K562 (cell line): ENCODE results near the gene PDE6G. TPM values are rescaled to one million over a fixed set of nuclear protein-coding genes. Genes with fewer than 3 reads are reported as not detected.

Experiments used
- ATAC-seq: fragments of 200-7000 bp; cut with Tn5 transposase; 3 replicates; pipeline ENCODE4 v1.9.1; 2020; ENCODE audit warnings: moderate library complexity
- BruUV-seq: library from RNA; stranded (reverse); fragments of 400-500 nt; replicated peaks from 2 replicates; lab custom pipeline; 2021; lab: Mats Ljungman, UMichigan
- CTCF ChIA-PET: fragments of 300-600 bp; formaldehyde crosslinking; extraction: SDS; loops from one replicate; lab custom pipeline; 2021; ENCODE audit warnings: low intra/inter-chr PET ratio; lab: Yijun Ruan, JAX
- POLR2A ChIA-PET: fragments of 300-600, 350-650 bp; sonication (Branson Sonifier 250); formaldehyde crosslinking; extraction: SDS; loops from one replicate; lab custom pipeline; 2021; ENCODE audit warnings: antibody characterized with exemption, inconsistent platforms; lab: Yijun Ruan, JAX
- DNase-seq, 4 experiments: peaks; one replicate each; pipeline versions ENCODE4 v3.0.0 to v3.0.0-alpha.2; 2011 to 2018; ENCODE audit warnings: low spot score in 3 of 4, mixed read lengths in 3 of 4; ENCODE audit errors: extremely low read depth in 1 of 4
- FAIRE-seq: peaks from 2 replicates; lab custom pipeline; 2011; peaks lifted over from hg19 to GRCh38; lab: Jason Lieb, UNC
- H2AFZ ChIP-seq: 2 replicates; pipeline ENCODE4 v1.6.0; 2011; ENCODE audit warnings: low read depth, low read length, control low read depth, inconsistent platforms
- H3K27ac ChIP-seq: fragments of 200-600 bp; 3 replicates; pipeline ENCODE4 v1.8.0; 2011; ENCODE audit warnings: low read depth, mild to moderate bottlenecking, control low read depth, inconsistent platforms, low read length, moderate library complexity, mixed read lengths; ENCODE audit errors: extremely low read depth
- H3K27me3 ChIP-seq, 2 experiments: fragments of 300-600 bp in 1 of 2; 2 replicates in 1 of 2; 3 replicates in 1 of 2; pipeline versions ENCODE4 v1.6.0 to v1.8.0; 2011; ENCODE audit warnings: inconsistent platforms in 2 of 2, low read length in 2 of 2, mild to moderate bottlenecking in 1 of 2, mixed read lengths in 1 of 2, moderate library complexity in 1 of 2; ENCODE audit not compliant: control insufficient read depth in 2 of 2, insufficient read depth in 2 of 2
- H3K36me3 ChIP-seq: fragments of 300-600 bp; 3 replicates; pipeline ENCODE4 v1.8.0; 2011; ENCODE audit warnings: mild to moderate bottlenecking, low read length, inconsistent platforms; ENCODE audit not compliant: control insufficient read depth, insufficient read depth
- H3K4me1 ChIP-seq, 2 experiments: fragments of 200-600 bp in 1 of 2; replicated peaks in 1 of 2; 2 replicates in 1 of 2; 3 replicates in 1 of 2; pipeline versions ENCODE4 v1.5.1 to v1.8.0; 2011; ENCODE audit warnings: inconsistent platforms in 2 of 2, low read length in 2 of 2, mild to moderate bottlenecking in 1 of 2, mixed read lengths in 1 of 2, moderate library complexity in 1 of 2; ENCODE audit not compliant: control insufficient read depth in 2 of 2, insufficient read depth in 2 of 2
- H3K4me2 ChIP-seq: 2 replicates; pipeline ENCODE4 v1.6.1; 2011; ENCODE audit warnings: low read length, control low read depth, inconsistent platforms, mixed read lengths; ENCODE audit not compliant: insufficient read depth
- H3K4me3 ChIP-seq: fragments of 200-600 bp; sonication (generic), shearing (Covaris generic); 2 replicates; pipeline ENCODE4 v1.5.1; 2016; ENCODE audit warnings: control low read depth, inconsistent platforms
- H3K79me2 ChIP-seq: fragments of 200-600 bp; 3 replicates; pipeline ENCODE4 v1.8.0; 2011; ENCODE audit warnings: low read length, inconsistent platforms; ENCODE audit not compliant: control insufficient read depth, insufficient read depth
- H3K9ac ChIP-seq, 2 experiments: 2 replicates each; pipeline versions ENCODE4 v1.6.0 to v1.6.1; 2011; ENCODE audit warnings: low read depth in 2 of 2, low read length in 2 of 2, control low read depth in 1 of 2, inconsistent platforms in 1 of 2, mild to moderate bottlenecking in 1 of 2, mixed read lengths in 1 of 2; ENCODE audit not compliant: insufficient read depth in 1 of 2
- H3K9me1 ChIP-seq: one replicate; pipeline ENCODE4 v1.6.0; 2011; ENCODE audit warnings: inconsistent platforms, mild to moderate bottlenecking, low read length, moderate library complexity; ENCODE audit not compliant: control insufficient read depth, insufficient read depth
- H3K9me3 ChIP-seq: replicated peaks from 2 replicates; pipeline ENCODE4 v1.5.1; 2011; ENCODE audit warnings: low read depth, low read length, inconsistent platforms; ENCODE audit not compliant: control insufficient read depth, insufficient read depth
- H4K20me1 ChIP-seq: replicated peaks from 2 replicates; pipeline ENCODE4 v1.6.1; 2011; ENCODE audit warnings: low read length, inconsistent platforms, mixed read lengths; ENCODE audit not compliant: control insufficient read depth, insufficient read depth
- POLR2G ChIP-seq: fragments of 200-400 bp; formaldehyde crosslinking; IDR thresholded peaks from 2 replicates; pipeline ENCODE4 v1.6.1; 2017; ENCODE audit warnings: low read depth, mild to moderate bottlenecking, antibody characterized with exemption, low read length, moderate library complexity
- RBFOX2 ChIP-seq: fragments of 200-400 bp; formaldehyde crosslinking; IDR thresholded peaks from 2 replicates; pipeline ENCODE4 v1.6.1; 2017; ENCODE audit warnings: low read depth, mild to moderate bottlenecking, low read length, moderate library complexity
- RBM22 ChIP-seq: fragments of 200-400 bp; formaldehyde crosslinking; IDR thresholded peaks from 2 replicates; pipeline ENCODE4 v1.6.1; 2018; ENCODE audit warnings: low read length, low read depth; ENCODE audit not compliant: poor library complexity, severe bottlenecking
- SPI1 ChIP-seq: IDR thresholded peaks from 2 replicates; pipeline ENCODE4 v1.6.1; 2011; ENCODE audit warnings: low read depth, low read length, control low read depth, borderline replicate concordance
- ZNF217 ChIP-seq: sonication (generic); formaldehyde crosslinking; IDR thresholded peaks from 2 replicates; pipeline ENCODE4 v1.8.0; 2022; ENCODE audit warnings: mild to moderate bottlenecking, missing genetic modification reagents
- ZNF766 ChIP-seq: fragments of 200-800 bp; sonication (Bioruptor generic); conservative IDR thresholded peaks from 2 replicates; pipeline ENCODE4 v1.6.1; 2016; ENCODE audit warnings: missing genetic modification characterization, missing compliant biosample characterization
- WGBS: fragments of 100-300 bp; shearing (Covaris generic); methylation state at CpG from one replicate; pipeline ENCODE4 v1.1.6; 2016; ENCODE audit warnings: low coverage, mixed read lengths; ENCODE audit not compliant: insufficient coverage; ENCODE audit errors: missing lambda C conversion rate; 5-methylcytosine and 5-hydroxymethylcytosine counted together
- in situ Hi-C: fragments of 300-500 bp; cut with MboI; formaldehyde crosslinking; loops from 4 replicates; pipeline ENCODE4 v1.15.0; 2018; ENCODE audit warnings: inconsistent platforms, mixed read lengths
- intact Hi-C: fragments of 100-400 bp; cut with micrococcal nuclease; formaldehyde crosslinking; loops from 2 replicates; pipeline ENCODE4 v1.14.2; 2022
- polyA plus RNA-seq, 8 experiments: library from polyadenylated mRNA; depleted of rRNA in 4 of 8; stranded (reverse) in 5 of 8; unstranded in 3 of 8; fragments of >200 nt; fragmentation: Nextera tagmentation in 2 of 8; fragmentation: Illumina TruSeq in 1 of 8; extraction: Ambion mirVana in 2 of 8; extraction: Trizol in 1 of 8; gene quantifications; 2 replicates each; pipeline versions ENCODE4 v1.2.1 to v1.2.3, GENCODE V29; 2011 to 2014; ENCODE audit warnings: inconsistent platforms in 1 of 8, missing spikeins in 1 of 8
- total RNA-seq, 7 experiments: library from RNA; depleted of rRNA in 6 of 7; stranded (reverse); fragments of >200 nt in 6 of 7; fragmentation: Illumina TruSeq in 2 of 7; extraction: Trizol in 2 of 7; gene quantifications; 2 replicates each; pipeline versions ENCODE4 v1.2.1 to v1.2.3, GENCODE V29; 2011 to 2021; ENCODE audit warnings: low replicate concordance in 1 of 7

PDE6G gene
- total and polyA plus RNA-seq, 9 of the 15 experiments (the other 6 are each of a cell fraction or from before 2014, with no cell fraction given), result 0.14 to 0.59 TPM; not detected in 7

GRCh38 chr17:81687770-81688541, 31.6 kb upstream of the PDE6G start:
- POLR2A ChIA-PET, result interaction anchor here (1.1 kb wide), 1 partner anchor 15 kb away, joined by 3 read pairs; no protein-coding TSS in a partner anchor
- H3K79me2 ChIP-seq, result peaks cover 40% of the 10 kb centered on the region

GRCh38 chr17:81686614-81687013, 30.3 kb upstream of the PDE6G start:
- Histone ChIP-seq H4K20me1 (peaks cover 16% of the 10 kb centered on the region; the same call in 1 of the 2 replicates), H3K9ac (peak overlapping the region in 1 of 2 experiments; percentile 50; a peak in 1 of 4 replicates), H3K36me3 (peaks cover 72% of the 10 kb centered on the region; the same call in 2 of the 3 replicates)

More at GRCh38 chr17:81687770-81688541, 31.6 kb upstream of the PDE6G start:
- DNase-seq, result no peak
- no TSS peak for BruUV-seq
- Histone ChIP-seq H3K27ac (no peak overlapping the region), H3K9me3 (no peaks in the 10 kb centered on the region), H3K4me3 (no peak overlapping the region), H2AFZ (no peak overlapping the region), H3K36me3 (peaks cover 81% of the 10 kb centered on the region; the same call in 2 of the 3 replicates), H4K20me1 (peaks cover 16% of the 10 kb centered on the region; the same call in 1 of the 2 replicates), H3K9ac (peak overlapping the region in 1 of 2 experiments; percentile 21; a peak in 1 of 4 replicates), H3K4me1 (peaks cover 13 to 73% of the 10 kb centered on the region in 2 experiments), H3K4me2 (no peak overlapping the region), H3K27me3 (no peaks in the 10 kb centered on the region), H3K9me1 (peaks cover 9% of the 10 kb centered on the region)
- TF ChIP-seq RBM22 (peak; percentile 58), POLR2G (peak; percentile 56), RBFOX2 (peak; percentile 72), SPI1 (no peak), ZNF766 (CRISPR knock-in tag) (no peak)
- WGBS, result 93% methylated on average over 36 of the region's 41 CpGs
- no peak for ATAC-seq
- intact Hi-C loops, result no loop called here
- CTCF ChIA-PET, result no interaction called here
- in situ Hi-C loops, result no loop called here
- FAIRE-seq, result no peak

More at GRCh38 chr17:81686614-81687013, 30.3 kb upstream of the PDE6G start:
- intact Hi-C loops (no loop called here), in situ Hi-C loops (no loop called here)
- Histone ChIP-seq H3K27me3 (no peaks in the 10 kb centered on the region), H3K9me1 (peaks cover 9% of the 10 kb centered on the region), H3K4me1 (peaks cover 13 to 72% of the 10 kb centered on the region in 2 experiments), H3K79me2 (peaks cover 54% of the 10 kb centered on the region), H3K4me3 (no peak overlapping the region), H2AFZ (no peak overlapping the region), H3K27ac (no peak overlapping the region; the same call in 2 of the 3 replicates), H3K4me2 (no peak overlapping the region), H3K9me3 (no peaks in the 10 kb centered on the region)
- DNase-seq (no peak), ATAC-seq (no peak), FAIRE-seq (no peak)
- CTCF ChIA-PET, result no interaction called here
- POLR2A ChIA-PET, result no interaction called here
- 99% methylated on average over 16 of the region's 20 CpGs for WGBS
- no peak for TF ChIP-seq ZNF217 (CRISPR knock-in tag)
- TF ChIP-seq RBFOX2, result peak; percentile 44; the same call in 1 of the 2 replicates
- no TSS peak for BruUV-seq
